ENCODE measurements around the gene RNASE4. TPM values are rescaled to one million over a fixed set of nuclear protein-coding genes. Genes with fewer than 3 reads are reported as not detected.
A peak's percentile ranks its signal among the peaks of the same experiment; 100 is the strongest.

Gene RNASE4
- total RNA-seq, 1 experiment from 2014 or later: not detected

DNA sequence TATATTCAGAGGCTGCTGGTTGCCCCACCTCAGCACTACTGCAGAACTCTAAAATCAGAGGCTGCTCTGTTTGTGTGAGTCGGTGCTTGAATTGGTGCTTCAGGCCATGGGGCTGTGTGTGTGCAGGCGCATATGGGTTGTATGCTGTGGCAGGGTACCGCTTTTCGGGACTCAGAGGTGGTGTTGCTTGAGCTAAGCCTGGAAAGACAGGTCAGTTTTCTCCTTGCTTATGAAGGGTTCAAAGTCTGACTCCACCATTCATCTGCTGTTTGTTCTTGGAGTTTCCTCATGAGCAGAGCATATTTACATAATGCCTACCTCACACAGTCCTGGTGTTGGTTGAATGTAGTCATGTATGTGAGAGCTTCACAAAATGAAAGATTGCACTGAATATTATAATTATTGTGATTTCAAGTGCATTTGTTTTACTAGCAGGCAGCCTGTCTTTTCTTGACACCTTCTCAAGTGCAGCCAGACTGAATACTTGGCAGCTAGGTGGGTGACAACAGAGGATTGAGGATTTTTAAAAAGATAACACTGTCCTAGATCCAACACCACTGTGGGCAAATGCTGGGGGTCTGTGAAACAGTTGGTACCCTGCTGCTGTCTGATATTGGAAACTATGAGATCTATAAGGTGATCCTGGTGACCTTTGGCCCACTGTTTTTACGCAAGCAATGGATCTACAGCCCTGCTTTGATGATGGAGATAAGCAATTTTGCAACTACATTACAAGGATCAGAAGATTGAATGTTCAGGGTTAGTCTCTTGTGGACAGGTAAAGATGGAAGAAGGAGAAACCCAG is 3.2 kb downstream of the RNASE4 start:
- Histone ChIP-seq H2BK12ac (ENCODE audit: insufficient read length, low read depth, low read length) (no peak overlapping the region), H4K91ac (ENCODE audit: insufficient read length, low read depth, low read length) (no peak overlapping the region), H3K23me2 (ENCODE audit: insufficient read length, low read depth, low read length, poor library complexity, severe bottlenecking) (peaks cover 11% of the 10 kb centered on the region), H3K27me3 (ENCODE audit: insufficient read depth, low read length) (no peaks in the 10 kb centered on the region), H3K9ac (ENCODE audit: extremely low read depth, insufficient read length, low read length) (no peak overlapping the region), H3K4me2 (ENCODE audit: insufficient read depth, insufficient read length, low read length) (no peak overlapping the region), H4K20me1 (ENCODE audit: control insufficient read depth, insufficient read depth, insufficient read length) (no peaks in the 10 kb centered on the region), H3K4ac (ENCODE audit: low read depth, low read length) (no peak overlapping the region), H2AK5ac (ENCODE audit: insufficient read length, low read length) (no peak overlapping the region), H2BK15ac (ENCODE audit: low read depth, low read length) (no peak overlapping the region), H4K5ac (ENCODE audit: insufficient read length, low read depth, low read length) (no peak overlapping the region), H2BK5ac (ENCODE audit: insufficient read length, low read length) (no peak overlapping the region), H3K23ac (ENCODE audit: insufficient read length, low read depth, low read length) (no peak overlapping the region), H2AFZ (ENCODE audit: low read length) (no peak overlapping the region), H2BK120ac (ENCODE audit: low read depth, low read length, poor library complexity, severe bottlenecking) (no peak overlapping the region), H3K9me3 (ENCODE audit: control insufficient read depth, low read depth, low read length) (no peaks in the 10 kb centered on the region), H3K79me1 (ENCODE audit: insufficient read depth, low read depth, low read length, poor library complexity, severe bottlenecking) (no peaks in the 10 kb centered on the region), H3K27ac (ENCODE audit: insufficient read length, low read depth, low read length) (no peak overlapping the region), H2BK20ac (ENCODE audit: low read depth, low read length, poor library complexity, severe bottlenecking) (no peak overlapping the region), H3K14ac (ENCODE audit: insufficient read depth, low read length) (no peak overlapping the region), H3K79me2 (ENCODE audit: insufficient read depth, low read length) (no peaks in the 10 kb centered on the region), H3K4me1 (ENCODE audit: insufficient read depth, low read length) (no peaks in the 10 kb centered on the region), H3T11ph (ENCODE audit: low read length) (no peak overlapping the region), H3K18ac (ENCODE audit: insufficient read length, low read depth, low read length) (no peak overlapping the region), H3K56ac (ENCODE audit: insufficient read length, low read depth, low read length) (no peak overlapping the region), H4K8ac (replicated peaks; ENCODE audit: insufficient read length, low read depth, low read length) (no peak overlapping the region)
- no peak for DNase-seq
- no CpG with 5 or more reads among the region's 5 CpGs for WGBS (ENCODE audit: extremely low coverage, insufficient read length, low lambda C conversion rate)
- H3K4me1 Mint-ChIP-seq: peaks cover 8% of the 10 kb centered on the region in 2 experiments
- no peak overlapping the region for H3K27ac Mint-ChIP-seq
- peaks cover 2% of the 10 kb centered on the region for H3K27me3 Mint-ChIP-seq (ENCODE audit: low read depth)
- H3K36me3 Mint-ChIP-seq (ENCODE audit: insufficient read depth in 1 of 3, low read depth in 3 of 3): no peaks in the 10 kb centered on the region
- H3K4me3 Mint-ChIP-seq: peak overlapping the region in 1 of 2 experiments; percentile 30; a peak in 1 of 5 replicates
- no peaks in the 10 kb centered on the region for H3K9me3 Mint-ChIP-seq
- TF ChIP-seq, protein P1, sequence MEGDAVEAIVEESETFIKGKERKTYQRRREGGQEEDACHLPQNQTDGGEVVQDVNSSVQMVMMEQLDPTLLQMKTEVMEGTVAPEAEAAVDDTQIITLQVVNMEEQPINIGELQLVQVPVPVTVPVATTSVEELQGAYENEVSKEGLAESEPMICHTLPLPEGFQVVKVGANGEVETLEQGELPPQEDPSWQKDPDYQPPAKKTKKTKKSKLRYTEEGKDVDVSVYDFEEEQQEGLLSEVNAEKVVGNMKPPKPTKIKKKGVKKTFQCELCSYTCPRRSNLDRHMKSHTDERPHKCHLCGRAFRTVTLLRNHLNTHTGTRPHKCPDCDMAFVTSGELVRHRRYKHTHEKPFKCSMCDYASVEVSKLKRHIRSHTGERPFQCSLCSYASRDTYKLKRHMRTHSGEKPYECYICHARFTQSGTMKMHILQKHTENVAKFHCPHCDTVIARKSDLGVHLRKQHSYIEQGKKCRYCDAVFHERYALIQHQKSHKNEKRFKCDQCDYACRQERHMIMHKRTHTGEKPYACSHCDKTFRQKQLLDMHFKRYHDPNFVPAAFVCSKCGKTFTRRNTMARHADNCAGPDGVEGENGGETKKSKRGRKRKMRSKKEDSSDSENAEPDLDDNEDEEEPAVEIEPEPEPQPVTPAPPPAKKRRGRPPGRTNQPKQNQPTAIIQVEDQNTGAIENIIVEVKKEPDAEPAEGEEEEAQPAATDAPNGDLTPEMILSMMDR (conservative IDR thresholded peaks at IDR 0.05): no peak
